ENCODE results near the gene POLN.
A peak's percentile ranks its signal among the peaks of the same experiment; 100 is the strongest.

The POLN gene

DNA sequence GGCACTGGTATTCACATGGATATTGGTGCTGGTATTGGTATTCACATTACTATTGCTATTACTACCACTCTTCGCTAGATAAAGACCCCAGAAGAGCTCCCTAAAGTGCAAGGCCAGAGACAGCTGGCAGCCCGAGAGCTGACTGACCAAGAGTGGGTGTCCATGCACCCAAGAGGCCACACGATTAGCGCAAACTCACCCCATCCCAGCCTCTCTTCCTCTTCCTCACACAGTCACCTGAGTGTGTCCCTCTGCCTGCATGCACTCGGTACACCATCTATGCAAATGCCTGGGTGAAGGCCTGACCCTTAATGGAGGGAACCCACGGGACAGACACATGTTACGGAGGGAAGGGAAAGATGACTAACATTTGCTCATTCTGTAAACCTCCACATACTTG lies 86.7 kb downstream of the POLN start:
- no peak for DNase-seq

DNA sequence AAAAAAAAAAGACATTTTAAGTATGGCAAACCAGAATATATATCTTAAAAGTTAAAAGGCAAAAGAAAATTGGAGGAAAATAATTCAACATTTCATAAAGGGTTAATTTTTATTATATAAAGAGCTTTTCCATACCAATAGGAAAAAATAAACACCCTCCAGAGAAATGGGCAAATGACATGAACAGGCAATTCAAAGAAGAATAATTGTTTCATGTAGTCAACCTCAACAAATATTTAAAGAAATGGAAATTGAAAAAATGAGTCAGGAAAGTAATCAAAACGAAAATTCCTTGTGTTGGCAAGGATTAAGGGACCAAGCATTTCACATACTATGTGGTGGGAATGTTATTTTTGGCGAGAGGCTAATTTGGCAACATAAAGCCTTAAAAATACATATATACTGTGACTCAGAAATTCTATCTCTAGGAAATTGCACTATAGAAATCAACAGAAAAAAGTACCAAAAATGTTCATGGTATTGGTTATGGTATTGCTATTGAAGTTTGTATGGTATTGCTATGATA lies 87.6 kb downstream of the POLN start:
- DNase-seq, result no peak

DNA sequence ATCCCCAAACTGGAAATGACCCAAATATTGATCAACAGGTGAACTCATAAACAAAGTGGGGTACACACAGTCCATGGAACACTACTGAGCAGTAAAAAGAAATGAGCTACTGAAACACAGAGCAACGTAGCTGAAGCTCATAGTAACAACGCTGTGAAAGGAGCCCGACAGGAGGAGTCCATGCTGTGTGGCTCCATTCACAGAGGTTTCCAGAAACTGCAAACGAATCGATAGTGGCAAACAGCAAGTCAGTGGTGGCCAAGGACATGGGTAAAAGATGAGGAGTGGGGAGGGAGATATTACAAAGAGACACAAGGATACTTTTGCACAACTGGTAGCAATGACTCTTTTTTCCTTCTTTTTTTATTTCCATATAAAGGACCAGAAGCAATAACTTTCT lies 90.4 kb downstream of the POLN start:
- no peak for DNase-seq

DNA sequence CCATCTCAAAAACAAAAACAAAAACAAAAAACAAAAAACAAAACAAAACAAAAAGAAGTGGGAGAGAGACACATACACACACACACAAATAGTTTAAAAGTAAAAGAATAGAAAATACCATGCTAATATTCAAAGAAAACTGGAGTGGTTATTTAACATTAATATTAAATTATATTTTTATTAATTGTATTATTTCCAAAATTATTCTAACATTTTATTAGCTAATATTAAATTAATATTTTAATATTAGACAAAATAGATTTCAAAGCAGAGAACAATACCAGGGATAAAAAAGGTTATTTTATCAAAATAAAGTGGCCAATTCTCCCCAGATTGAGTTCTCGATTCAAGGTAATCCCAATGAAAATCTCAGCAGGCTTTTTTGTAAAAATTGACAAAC lies 91.8 kb downstream of the POLN start:
- no peak for DNase-seq

DNA sequence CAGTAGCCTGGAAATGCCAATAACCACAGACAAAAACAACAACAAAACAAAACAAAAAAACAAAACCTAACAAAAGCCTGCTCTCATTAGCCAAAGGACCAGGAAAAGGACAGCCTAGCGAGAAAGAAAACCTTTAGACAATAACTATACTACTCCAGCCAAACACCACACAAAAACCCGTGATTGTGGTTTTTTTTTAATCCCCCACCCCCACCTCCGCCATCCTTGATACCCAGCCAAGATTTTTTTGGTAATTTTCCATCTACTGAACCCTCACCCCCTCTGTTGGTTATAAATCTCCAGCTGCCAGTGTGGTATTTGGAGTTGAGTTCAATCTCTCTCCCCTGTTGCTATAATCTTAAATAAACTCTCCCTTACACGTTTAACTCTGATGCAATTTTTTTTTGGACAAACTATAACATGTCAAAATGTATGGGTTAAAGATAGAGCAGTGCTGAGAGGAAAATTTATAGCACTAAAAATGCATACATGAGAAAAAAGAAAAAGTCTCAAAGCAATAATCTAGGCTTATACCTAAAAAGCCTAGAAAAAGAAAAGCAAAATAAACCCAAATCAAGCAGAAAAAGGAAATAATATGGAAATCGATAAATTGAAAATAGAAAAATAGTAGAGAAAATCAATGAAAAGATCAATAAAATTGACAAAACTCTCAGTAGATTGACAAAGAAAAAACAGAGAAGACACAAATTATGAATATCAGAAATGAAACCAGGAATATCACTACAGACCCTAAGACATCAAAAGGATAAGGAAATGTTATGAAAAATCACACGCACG lies 99.1 kb downstream of the POLN start:
- DNase-seq, result no peak

DNA sequence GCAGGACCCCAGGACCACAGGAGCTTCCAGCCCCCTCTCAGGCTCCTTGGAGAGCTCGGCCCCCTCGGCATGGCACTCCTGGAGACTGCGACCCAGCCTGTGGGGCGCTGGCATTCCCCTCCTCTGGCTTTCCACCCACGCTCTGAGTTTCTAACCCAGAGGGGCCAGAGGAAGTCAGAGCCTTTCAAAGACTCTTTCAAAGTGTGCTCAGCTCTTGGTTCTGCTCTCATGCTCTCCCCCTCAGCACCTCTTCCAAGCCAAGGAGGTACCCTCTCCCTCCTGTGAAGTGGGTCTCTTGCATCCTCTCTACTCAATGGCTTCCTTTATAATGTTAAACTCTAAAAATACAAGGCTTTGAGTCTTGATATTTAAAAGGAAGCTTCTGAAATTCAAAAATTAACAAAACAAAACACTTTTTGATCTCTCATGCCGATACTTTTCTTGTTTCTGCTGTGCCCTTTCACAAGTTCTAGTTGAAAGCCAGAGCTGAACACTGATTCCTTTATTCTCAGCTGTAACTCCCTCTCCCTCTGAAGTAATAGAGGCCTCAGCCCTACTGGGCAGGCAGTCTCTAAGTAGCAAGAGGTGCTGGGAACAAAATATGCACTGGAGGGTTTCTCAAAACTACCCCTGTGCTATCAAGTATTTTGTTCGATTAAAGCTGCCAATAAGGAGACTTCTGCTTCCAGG lies 100.0 kb downstream of the POLN start:
- peak; percentile 34 to 35 for DNase-seq

DNA sequence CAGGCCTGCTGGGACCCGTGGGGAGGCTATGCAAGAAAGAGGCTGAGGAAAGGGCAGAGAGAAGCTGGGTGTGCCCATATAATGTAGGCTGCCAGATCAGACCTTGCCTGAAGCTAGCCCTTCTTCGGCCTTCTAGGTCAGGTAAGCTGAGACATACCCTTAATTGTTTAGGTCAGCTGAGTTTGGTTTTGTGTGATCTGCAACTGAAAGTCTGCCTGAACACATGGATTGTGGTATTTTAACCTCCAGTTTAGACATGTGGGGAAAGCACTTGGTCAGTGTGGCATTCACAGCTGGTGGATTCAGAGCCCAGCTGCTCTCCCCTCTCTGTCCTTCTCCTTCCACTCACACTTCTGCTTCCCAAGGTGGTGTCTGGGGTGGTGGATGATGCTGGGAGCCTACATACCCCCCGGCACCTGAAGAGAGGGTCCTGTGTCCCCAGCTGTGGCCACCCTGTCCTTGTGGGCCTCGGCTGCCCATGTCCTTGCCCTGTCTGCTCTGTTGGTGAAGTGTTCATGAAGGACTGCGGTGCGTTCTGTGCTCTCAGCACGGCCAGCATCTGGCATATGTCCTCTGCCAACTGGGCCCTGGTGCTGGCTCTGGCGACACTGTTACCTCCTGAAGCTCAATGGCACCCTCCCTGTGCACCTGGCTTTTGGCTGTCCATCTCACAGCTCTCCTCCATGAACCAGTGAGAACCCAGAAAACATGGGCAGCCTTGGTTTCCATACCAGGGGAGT lies 100.7 kb downstream of the POLN start:
- no peak for DNase-seq

DNA sequence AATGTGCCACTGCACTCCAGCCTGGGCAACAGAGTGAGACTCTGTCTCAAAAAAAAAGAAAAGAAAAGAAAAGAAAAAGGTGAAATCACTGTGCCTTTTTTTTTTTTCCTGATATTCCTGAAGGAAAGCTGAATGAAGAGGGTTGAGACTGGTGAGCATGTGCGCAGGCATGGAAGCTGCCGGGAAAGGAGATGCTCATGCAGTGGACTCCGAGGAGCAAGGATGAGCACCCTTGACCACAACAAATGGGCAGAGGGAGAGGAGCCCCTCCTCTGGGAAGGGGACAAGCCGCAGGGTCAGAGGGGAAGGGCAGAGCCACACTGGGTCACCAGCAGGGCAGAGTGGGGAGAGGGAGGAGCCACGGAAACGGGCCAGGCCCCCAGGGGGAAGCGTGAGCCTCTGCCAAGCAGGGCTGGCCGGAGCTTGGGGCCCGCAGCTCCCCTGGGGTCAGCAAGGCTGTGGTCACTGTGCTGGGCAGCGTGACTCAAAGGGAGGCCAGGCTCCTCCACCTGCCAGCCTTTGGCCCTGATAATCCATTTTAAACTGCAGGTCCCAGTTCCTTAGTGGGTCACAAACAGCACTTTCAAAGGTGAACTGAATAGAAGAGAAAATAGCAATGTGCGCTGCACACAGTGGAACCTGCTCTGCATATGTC lies 102.9 kb downstream of the POLN start:
- DNase-seq, result no peak

DNA sequence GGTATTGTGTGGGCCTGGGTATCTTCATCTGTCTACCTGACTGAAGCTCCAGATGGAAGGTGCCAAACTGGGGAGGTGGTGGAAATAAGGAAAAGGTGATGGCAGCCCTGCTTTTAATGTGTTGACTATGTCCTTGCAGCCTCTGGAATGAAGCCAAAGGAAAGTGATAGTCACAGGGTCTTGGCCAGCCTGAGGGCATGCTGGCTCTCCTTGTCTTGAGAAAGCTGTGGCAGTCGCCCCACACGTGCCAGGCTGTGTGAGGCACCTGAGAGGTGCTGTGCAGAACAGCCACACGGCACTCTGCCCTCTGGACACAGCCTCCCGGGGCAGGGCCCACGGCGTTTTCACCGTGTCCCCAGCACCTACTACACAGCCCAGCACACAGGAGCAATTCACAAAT lies 105.2 kb downstream of the POLN start:
- no peak for DNase-seq

DNA sequence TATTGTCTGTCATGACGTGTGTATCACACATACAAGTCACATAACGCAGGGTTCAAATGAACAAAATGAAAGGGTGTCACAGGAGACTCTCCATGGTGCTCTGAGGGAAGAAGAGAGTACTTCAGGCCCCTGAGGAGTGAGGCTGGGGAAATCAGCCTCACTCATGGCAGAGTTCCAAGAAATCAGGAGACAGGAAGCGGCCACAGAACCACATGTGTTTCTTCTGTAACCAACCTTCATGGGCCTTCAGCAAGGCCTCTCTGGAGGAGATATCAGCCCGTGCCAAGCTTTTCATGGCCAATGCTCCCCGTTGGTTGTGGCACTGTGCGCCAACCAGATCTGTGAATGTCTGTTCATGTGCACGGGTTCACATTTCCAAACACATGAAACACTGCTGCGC lies 106.8 kb downstream of the POLN start:
- DNase-seq, result peak in 1 of 2 experiments; percentile 26

DNA sequence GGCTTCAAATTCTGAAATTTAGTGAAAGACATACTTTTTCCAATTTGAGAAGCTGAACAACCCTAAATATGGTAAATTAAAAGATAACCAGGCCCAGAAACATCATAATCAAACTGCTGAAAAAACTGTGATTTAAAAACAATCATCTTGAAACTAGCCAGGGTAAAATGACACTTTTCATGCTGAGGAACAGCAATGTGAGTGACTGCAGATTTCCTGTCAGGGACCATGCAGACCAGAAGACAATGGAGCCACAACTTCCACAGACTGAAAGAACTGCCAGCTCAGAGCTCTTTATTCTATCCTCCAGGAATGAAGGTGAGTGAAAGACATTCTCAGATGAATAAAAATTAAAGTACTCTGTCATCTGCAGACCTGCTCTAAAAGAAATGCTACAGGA lies 109.5 kb downstream of the POLN start:
- no peak for DNase-seq

DNA sequence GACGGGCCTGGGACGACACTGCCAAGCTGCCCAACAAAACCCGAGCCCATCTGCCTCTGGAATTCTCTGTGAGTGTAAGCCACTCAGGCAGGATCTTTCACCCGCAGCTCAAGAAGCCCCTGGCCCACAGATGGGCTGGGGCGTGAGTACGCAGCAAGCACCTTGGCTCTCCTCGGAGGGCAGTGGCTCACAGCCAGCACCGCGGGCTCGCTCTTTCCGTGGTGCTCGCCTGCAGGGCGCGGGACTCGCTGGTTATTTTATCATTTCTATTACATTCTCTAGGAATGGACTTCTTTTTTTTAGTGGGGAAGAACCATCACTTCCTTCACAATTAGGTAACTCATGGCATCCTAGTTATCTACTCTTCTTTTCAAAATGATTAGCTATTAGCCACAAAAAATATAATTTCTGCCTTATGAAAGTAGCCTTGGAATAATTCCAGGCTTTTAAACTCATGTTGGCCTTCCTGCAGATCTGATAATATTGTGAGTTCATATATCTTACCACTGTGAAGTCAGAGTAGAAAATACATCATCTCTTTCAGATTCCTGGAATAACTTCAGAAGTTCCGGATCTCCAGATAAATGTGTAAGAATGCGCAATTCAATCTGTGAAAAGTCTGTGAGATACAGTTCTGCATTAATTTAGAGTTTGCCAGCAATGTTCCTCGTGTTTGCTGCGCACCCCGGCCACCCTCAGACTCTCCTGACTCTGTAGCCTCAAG lies 114.2 kb downstream of the POLN start:
- DNase-seq, result no peak

DNA sequence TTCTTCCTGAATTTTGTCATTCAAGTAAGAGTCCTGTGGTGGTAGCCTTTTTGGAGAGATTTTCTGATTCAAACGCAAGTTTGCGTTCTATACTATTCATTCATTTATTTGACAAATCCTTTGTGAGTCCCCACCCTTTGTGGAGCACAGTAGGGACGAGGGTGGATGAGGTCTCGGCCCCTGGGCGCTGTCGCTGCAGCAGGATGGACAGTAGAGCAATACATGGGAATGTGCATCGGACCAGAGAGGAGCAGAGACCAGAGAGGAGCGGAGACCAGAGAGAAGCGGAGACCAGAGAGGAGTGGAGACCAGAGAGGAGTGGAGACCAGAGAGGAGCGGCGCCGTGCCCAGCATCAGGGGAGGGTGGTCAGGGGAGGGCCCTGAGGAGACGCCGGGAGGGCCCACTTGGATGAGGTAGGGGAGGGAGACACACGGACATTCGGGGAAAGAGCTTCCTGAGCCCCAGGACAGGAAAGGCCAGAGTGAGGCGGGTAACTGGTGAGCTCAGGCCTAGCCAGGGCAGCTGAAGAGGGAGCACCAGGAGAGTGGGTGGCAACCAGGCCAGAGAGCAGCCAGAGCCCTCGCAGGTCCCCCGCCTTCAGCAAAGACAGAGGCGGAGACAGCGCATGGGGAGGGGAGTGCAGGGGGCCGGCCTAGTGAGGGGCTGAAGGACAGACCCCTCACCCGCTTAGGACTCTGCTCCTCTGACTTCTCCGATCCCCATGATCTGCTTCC lies 115.4 kb downstream of the POLN start:
- DNase-seq, result no peak

DNA sequence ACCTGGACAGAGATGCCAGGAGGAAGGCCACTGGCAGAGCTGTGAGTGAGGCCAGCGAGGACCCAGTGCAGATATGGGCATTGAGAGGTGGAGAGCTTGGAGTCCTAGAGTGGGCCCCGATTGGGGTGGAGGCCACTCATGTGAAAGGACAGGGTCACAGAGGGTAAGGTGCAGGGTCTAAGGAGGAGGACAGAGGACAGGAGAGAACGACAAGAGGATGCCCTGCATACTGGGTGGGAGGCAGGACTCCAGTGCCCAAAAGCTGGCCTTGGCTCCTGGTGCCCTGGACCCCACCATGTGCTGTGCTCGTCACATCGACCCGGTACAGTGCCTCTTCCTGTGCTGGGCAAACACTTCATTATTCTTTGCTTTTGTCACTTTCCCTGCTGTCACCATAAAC lies 116.1 kb downstream of the POLN start:
- no peak for DNase-seq

DNA sequence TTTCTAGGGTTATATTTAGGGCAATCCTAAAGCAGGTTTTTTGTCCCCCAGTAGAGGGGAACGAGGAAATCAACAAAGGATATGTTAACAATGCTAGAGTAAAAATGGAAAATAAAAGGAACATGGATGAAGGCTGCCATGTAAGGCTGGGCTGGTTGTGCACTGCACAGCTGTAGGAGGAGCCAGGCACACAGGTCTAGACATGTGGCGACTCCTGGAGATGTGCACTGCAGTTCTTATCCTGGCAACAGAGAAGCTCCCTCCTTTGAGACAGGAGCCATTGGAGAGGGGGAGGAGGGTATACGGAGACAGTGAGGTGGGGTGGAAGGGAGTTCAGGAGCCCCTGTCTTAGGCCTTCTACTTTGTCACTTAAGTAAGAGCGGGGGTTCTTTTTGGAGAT lies 116.9 kb downstream of the POLN start:
- DNase-seq, result no peak

DNA sequence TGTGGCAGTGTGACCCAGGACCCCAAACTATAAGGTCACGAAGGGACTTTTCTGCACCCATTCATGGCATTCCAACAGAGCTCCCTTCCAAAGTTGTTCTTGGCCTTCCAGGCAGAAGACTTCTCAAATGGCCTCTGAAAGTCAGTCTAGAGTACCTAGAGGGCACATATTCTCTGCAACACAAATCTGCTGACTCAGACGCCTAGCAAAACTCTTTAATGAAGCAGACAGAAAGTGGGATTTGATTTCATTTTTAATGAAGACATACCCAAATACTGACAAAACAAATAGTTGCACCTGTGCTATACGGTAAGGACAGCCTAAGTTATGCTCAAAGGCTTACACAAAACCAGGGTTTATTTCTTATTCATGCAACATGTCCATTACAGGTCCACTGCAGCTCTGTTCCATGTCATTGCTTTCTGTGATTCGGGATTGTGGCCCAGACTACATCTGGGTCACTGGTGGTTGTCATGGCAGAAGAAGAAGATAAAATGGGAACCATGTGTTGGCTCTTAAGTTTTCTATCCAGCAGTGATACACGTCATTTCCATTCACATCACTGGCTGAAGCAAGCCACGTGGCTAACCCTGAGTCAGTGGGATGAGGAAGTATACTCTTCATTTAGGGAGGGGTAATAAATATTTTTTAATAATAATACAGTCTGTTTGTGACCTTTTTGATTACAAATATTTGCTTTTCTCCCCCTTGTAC lies 125.1 kb downstream of the POLN start:
- DNase-seq, result no peak

DNA sequence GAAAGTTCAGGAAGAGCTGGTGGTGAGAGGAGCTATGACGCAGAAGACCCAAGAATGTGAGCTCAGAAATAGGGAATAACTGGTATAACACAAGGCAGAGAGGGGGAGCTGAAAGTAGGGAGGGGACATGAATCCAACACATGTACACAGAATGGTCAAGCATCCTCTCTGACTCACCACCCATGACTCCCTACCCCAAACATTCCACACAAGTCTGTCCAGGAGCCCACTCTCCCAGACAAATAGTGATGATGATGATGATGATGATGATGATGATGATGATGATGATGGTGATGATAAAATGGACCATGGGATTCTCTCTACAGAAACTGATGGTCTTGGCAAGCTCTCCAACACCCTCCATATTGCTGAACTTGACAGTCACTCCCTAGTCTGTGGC lies 136.4 kb downstream of the POLN start:
- no peak for DNase-seq

DNA sequence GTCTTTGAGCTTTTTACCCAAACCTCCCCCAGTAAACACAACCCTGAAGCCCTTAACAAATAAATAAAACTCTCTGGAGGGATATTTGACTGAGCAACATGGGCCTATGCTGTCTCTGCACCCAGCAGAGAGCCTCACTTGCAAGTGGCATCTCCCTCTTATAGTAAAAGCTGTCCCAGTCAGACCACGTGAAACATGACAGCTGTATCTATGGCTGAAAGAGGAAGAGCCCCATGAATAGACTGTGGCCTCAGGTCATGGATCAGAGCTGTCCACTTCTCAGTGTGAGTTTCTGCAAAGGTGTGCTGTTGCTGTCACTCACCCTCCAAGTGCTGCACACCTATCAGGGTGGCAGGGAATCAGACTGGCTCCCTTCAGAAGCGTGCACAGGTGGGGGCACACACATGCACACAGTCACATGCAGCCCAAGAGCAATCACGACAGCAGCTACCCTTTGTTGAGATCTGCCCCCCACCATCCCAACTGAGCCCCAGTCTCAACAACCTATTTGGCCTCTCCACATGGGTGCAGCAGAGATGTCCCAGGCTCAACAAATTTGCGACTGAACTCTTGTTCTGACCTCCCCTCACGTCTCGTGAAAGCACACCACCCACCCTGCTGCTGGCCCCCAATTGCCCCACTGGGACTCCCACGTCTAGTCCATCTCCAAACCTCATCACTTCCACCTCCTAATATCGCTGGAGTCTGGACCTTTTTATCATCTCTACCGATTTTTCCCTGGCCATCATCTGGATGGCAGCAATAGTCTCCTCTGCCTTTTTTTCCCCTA lies 137.2 kb downstream of the POLN start:
- no peak for DNase-seq

DNA sequence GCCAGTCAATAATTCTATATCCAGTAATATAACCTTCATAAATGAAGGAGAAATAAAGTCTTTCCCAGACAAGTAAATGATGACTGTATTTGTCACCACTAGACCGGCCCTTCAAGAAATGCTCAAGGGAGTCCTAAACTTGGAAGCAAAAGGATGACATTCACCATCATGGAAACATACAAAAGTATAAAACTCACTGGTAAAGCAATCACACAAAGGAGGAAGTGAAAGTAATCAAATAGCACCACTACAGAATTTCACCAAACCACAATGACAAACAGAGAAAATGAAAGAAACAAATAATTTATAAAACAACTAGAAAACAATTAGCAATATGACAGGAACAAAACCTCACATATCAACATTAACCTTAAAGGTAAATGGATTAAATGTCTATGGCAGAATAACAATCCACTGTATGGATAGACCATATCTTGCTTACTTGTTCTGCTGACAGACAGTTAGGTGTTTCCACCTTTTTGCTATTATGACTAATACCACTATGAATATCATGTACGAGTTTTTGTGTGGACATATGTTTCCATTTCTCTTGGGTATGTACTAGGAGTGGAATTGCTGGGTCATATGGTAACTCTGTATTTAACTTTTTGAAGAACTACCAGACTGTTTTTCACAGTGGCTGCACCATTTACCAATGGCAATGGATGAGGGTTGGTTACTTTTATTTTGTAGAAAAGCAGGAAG lies 137.9 kb downstream of the POLN start:
- no peak for DNase-seq

Measured in activated T-cell treated with anti-CD3 and anti-CD28 coated beads, Interleukin-2, amount 50 U/mL, for 48 hours (primary cell).